SU-DHL-6 (cell line): ENCODE measurements around the gene IRF2.

ENCODE experiments used
- H2AFZ ChIP-seq: fragments of 200-600 bp; sonication (generic); 2 replicates; pipeline ENCODE4 v1.6.1; 2014; ENCODE audit warnings: low read depth, mild to moderate bottlenecking, moderate library complexity, mixed read lengths, antibody characterized with exemption, low read length; ENCODE audit not compliant: severe bottlenecking
- H3F3A ChIP-seq: fragments of 200-600 bp; shearing (Covaris generic); 2 replicates; pipeline ENCODE4 v1.6.0; 2016; ENCODE audit warnings: antibody characterized with exemption, mild to moderate bottlenecking; ENCODE audit not compliant: insufficient read depth
- H3K27ac ChIP-seq: fragments of 200-600 bp; sonication (generic); 2 replicates; pipeline ENCODE4 v1.5.1; 2016; ENCODE audit warnings: low read depth, mild to moderate bottlenecking, low read length, moderate library complexity, mixed read lengths
- H3K27me3 ChIP-seq: fragments of 200-600 bp; sonication (generic), shearing (Covaris generic); 2 replicates; pipeline ENCODE4 v1.6.0; 2014; ENCODE audit warnings: mild to moderate bottlenecking, low read length
- H3K36me3 ChIP-seq: fragments of 200-600 bp; sonication (generic); 2 replicates; pipeline ENCODE4 v1.6.1; 2014; ENCODE audit warnings: mild to moderate bottlenecking, low read length, mixed read lengths
- H3K4me2 ChIP-seq: fragments of 300-600, 200-600 bp; shearing (Covaris generic), sonication (generic); 2 replicates; pipeline ENCODE4 v1.6.0; 2014; ENCODE audit warnings: low read length, low read depth, mild to moderate bottlenecking; ENCODE audit not compliant: poor library complexity, severe bottlenecking
- H3K4me3 ChIP-seq: fragments of 200-600 bp; sonication (generic); 2 replicates; pipeline ENCODE4 v1.5.1; 2014; ENCODE audit warnings: antibody characterized with exemption, low read length, mild to moderate bottlenecking, mixed read lengths; ENCODE audit not compliant: insufficient read depth, poor library complexity, severe bottlenecking
- H3K79me2 ChIP-seq: fragments of 200-600 bp; sonication (generic); 2 replicates; pipeline ENCODE4 v1.6.1; 2014; ENCODE audit warnings: mild to moderate bottlenecking, low read length, moderate library complexity; ENCODE audit not compliant: insufficient read depth
- H3K9ac ChIP-seq: fragments of 200-600 bp; sonication (generic); 2 replicates; pipeline ENCODE4 v1.7.0; 2014; ENCODE audit warnings: mild to moderate bottlenecking, low read length
- H3K9me2 ChIP-seq: fragments of 200-600 bp; sonication (generic); replicated peaks from 2 replicates; pipeline ENCODE4 v1.6.1; 2014; ENCODE audit warnings: low read length; ENCODE audit not compliant: insufficient read depth
- H3K9me3 ChIP-seq: fragments of 200-600 bp; sonication (generic); 2 replicates; pipeline ENCODE4 v1.6.1; 2014; ENCODE audit warnings: low read length, mixed read lengths; ENCODE audit not compliant: insufficient read depth
- H4K20me1 ChIP-seq: fragments of 200-600 bp; sonication (generic); 2 replicates; pipeline ENCODE4 v1.6.1; 2014; ENCODE audit warnings: low read depth, mild to moderate bottlenecking, antibody characterized with exemption, low read length, moderate library complexity, mixed read lengths
- CTCF ChIP-seq: fragments of 200-600 bp; sonication (generic); IDR thresholded peaks from one replicate; pipeline ENCODE4 v1.5.1; 2017; ENCODE audit warnings: antibody characterized with exemption, mild to moderate bottlenecking, low read length, moderate library complexity; ENCODE audit not compliant: insufficient read depth, poor library complexity, severe bottlenecking
- EZH2phosphoT487 ChIP-seq: fragments of 200-600 bp; sonication (generic), shearing (Covaris generic); conservative IDR thresholded peaks from 2 replicates; pipeline ENCODE4 v1.6.1; 2018; ENCODE audit warnings: mild to moderate bottlenecking, antibody characterized with exemption, low read length, moderate library complexity, mixed read lengths

Gene IRF2

GRCh38 chr4:184421533-184422155, 52.7 kb downstream of the IRF2 start:
- no peaks in the 10 kb centered on the region; the same call in 1 of the 2 replicates for H3F3A ChIP-seq
- H3K36me3 ChIP-seq = peaks cover 16% of the 10 kb centered on the region
- no peak overlapping the region for H3K27ac ChIP-seq
- no peak overlapping the region for H3K4me3 ChIP-seq
- H3K9ac ChIP-seq = no peak overlapping the region
- H4K20me1 ChIP-seq = no peaks in the 10 kb centered on the region
- H2AFZ ChIP-seq = no peak overlapping the region
- no peaks in the 10 kb centered on the region for H3K9me3 ChIP-seq
- no peak overlapping the region for H3K4me2 ChIP-seq
- H3K9me2 ChIP-seq = no peaks in the 10 kb centered on the region
- no peaks in the 10 kb centered on the region for H3K27me3 ChIP-seq
- TF ChIP-seq CTCF = no peak
- TF ChIP-seq EZH2phosphoT487 = no peak
- no peaks in the 10 kb centered on the region for H3K79me2 ChIP-seq

- no peak overlapping the region for H3K4me3 ChIP-seq
- peaks cover 16% of the 10 kb centered on the region for H3K36me3 ChIP-seq
- no peak overlapping the region for H3K4me2 ChIP-seq
- no peaks in the 10 kb centered on the region for H4K20me1 ChIP-seq
- H3K27ac ChIP-seq = no peak overlapping the region
- no peaks in the 10 kb centered on the region for H3K79me2 ChIP-seq
- no peaks in the 10 kb centered on the region for H3K9me2 ChIP-seq
- no peaks in the 10 kb centered on the region for H3K9me3 ChIP-seq
- H2AFZ ChIP-seq = no peak overlapping the region
- no peak overlapping the region for H3K9ac ChIP-seq
- no peaks in the 10 kb centered on the region; the same call in 1 of the 2 replicates for H3F3A ChIP-seq
- TF ChIP-seq CTCF (no peak), EZH2phosphoT487 (no peak)
- no peaks in the 10 kb centered on the region for H3K27me3 ChIP-seq
These were observed 53.4 kb downstream of the IRF2 start for GRCh38 chr4:184420881-184421416.

- no peaks in the 10 kb centered on the region for H3K9me2 ChIP-seq
- H3K9ac ChIP-seq = no peak overlapping the region
- no peaks in the 10 kb centered on the region for H4K20me1 ChIP-seq
- peaks cover 16% of the 10 kb centered on the region for H3K36me3 ChIP-seq
- TF ChIP-seq EZH2phosphoT487 = no peak
- TF ChIP-seq CTCF = no peak
- H3F3A ChIP-seq = no peaks in the 10 kb centered on the region; the same call in 1 of the 2 replicates
- H3K79me2 ChIP-seq = no peaks in the 10 kb centered on the region
- no peak overlapping the region for H3K27ac ChIP-seq
- H2AFZ ChIP-seq = no peak overlapping the region
- no peaks in the 10 kb centered on the region for H3K27me3 ChIP-seq
- no peak overlapping the region for H3K4me3 ChIP-seq
- H3K4me2 ChIP-seq = no peak overlapping the region
- H3K9me3 ChIP-seq = no peaks in the 10 kb centered on the region
These were observed 53.9 kb downstream of the IRF2 start for GRCh38 chr4:184420402-184420801.
